Putamen (tissue), 1 donor: Measurements from ENCODE around the gene ADARB2.

Experiments
- DNase-seq: peaks from one replicate; pipeline ENCODE4 v3.0.0-alpha.2; 2016; ENCODE audit warnings: low spot score

Gene ADARB2

DNA sequence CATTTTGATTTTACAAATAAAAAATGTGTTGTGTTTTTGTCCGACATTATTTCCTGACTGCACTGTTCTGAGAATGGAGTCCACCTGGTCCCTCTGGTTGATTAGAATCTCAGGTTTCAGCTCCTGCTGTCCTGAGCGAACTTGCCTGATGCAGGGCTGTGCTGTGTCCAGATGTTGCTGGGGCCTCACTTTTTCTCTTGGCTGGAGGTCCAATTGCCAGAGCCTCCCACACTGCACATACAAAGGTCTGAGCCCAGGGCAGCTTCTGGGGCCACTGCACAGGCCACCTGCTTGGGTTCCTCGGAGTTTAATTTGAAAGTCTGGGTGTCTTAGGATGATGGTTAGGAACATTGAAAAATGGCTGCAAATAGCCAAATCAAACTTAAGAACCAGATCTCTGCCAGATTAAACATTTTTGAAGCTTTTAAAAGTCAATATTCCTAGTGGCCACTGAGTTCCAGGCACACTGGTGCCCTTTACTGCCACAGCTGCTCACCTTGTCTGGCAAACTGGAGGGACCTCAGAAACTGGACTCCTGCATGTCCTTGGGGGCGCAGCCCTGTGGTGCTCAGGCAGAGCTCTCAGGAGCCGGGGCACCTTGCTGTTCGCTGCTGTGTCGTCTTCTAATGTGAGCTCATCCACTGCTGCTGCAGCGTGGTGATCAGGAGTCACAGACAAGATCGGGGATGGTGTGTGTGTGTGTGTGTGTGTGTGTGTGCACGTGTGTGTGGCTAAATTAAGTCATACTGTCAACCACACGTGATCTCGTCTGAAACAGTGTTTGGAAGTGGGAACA is 606.1 kb downstream of the ADARB2 start:
- no peak for DNase-seq

GRCh38 chr10:1130226-1130625 is 607.1 kb downstream of the ADARB2 start:
- DNase-seq = no peak

DNA sequence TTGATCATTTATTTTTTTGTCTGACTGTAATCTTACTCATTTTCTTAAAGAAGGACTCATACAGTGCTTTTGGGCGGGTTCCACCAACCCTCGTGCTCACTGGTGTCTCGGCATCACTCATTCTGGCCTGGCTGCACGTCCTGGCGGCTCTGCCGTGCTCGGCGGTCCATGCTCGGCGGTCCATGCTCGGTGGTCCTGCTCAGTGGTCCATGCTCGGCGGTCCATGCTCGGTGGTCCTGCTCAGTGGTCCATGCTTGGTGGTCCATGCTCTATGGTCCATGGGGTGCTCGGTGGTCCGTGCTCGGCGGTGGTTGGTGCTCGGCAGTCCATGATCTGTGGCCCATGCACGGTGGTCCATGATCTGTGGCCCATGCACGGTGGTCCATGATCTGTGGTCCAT is 608.7 kb downstream of the ADARB2 start:
- DNase-seq = no peak

DNA sequence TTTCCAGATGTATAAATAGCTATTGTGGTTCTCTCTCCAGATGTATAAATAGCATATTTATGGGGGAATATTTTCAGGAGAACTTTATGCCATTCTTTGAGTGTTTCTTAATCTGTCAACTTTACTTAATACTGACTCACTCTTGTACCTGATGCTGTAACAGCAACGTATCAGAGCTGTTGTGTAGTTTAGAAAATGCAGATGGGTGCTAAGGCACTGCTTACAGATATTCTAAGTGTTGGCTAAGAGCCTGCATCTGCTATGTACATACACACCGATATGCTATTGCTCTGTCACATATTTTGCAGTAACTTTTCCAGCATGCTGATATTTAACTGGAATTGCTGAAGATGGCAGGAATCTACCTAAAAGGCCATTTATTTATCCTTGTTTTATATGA is 609.2 kb downstream of the ADARB2 start:
- no peak for DNase-seq

- no peak for DNase-seq
Measured at GRCh38 chr10:1127629-1128028, 609.7 kb downstream of the ADARB2 start.
